ENCODE measurements around the gene SRGAP3. TPM values are rescaled to one million over a fixed set of nuclear protein-coding genes. Genes with fewer than 3 reads are reported as not detected.

The SRGAP3 gene
- total RNA-seq, 1 donor from 2014 or later, result 68.6 TPM

DNA sequence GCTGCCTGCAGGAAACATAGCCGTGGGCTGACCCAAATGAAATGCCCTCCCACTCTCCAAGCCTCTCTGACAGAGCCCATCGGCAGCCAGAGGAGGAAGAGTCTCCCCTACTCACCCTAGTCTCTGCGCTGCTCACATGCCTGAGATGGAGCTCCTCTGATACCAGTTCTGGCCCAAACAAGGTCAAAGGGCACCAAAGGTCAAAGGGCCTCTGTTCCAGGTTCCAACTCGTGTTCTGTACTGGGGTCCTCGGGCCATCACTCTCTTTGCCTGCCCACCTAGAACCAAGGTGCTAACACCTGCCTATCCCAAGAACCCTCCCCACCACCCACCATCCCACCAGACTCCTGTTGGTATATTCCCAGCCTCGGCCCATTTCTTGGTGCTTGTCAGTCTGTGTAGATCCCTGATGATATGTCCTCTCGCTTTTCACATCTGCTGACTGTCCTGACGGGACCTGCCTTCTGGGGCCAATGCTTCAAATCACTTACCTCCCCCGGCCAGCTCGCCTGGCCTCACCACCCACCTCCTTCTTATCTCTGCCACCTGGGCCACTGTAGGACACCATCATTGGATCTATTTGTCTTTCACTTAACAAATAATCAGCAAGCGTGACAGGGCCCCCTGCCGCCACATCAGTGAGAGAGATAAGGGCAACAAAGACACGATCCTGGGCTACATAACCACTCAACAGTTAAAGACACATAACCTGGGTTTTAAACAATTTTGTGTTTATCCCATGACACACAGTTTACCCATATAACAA lies 90.4 kb downstream of the SRGAP3 start:
- Mint-ChIP-seq H3K36me3 (peaks cover 2% of the 10 kb centered on the region), H3K27me3 (ENCODE audit: low read depth) (no peaks in the 10 kb centered on the region), H3K4me1 (peaks cover 22% of the 10 kb centered on the region), H3K4me3 (no peak overlapping the region), H3K9me3 (no peaks in the 10 kb centered on the region), H3K27ac (no peak overlapping the region)
- no peak for DNase-seq (ENCODE audit: low spot score in 2 of 2, unreplicated experiment in 2 of 2)
- no peak for TF ChIP-seq CTCF (IDR thresholded peaks at IDR 0.05; ENCODE audit: unreplicated experiment)

GRCh38 chr3:9157651-9158362 lies 91.6 kb downstream of the SRGAP3 start:
- H3K27ac Mint-ChIP-seq, result no peak overlapping the region

DNA sequence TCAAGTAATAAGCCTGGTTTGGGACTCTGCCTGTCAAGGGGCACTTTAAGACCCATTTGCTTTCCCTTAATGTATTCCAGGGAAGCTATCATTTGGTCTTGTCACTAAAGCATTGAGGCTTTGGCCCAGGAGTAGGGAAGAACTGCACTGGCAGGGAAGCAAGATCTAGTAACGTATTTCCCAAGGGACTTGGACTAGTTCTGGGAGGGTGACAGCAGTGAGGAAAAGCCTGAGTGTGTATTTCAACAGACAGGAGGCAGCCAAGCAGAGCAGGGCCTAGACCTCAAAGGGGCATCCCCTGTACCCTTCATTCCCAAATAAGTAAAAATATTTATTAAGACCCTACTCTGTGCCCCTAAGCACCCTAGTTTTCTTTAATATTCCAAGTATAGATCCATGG lies 92.8 kb downstream of the SRGAP3 start:
- peak overlapping the region; percentile 21 for H3K27ac Mint-ChIP-seq
- H3K9me3 Mint-ChIP-seq, result peaks cover 6% of the 10 kb centered on the region
- no peaks in the 10 kb centered on the region for H3K27me3 Mint-ChIP-seq (ENCODE audit: low read depth)
- TF ChIP-seq CTCF (IDR thresholded peaks at IDR 0.05; ENCODE audit: unreplicated experiment), result no peak
- H3K36me3 Mint-ChIP-seq, result peaks cover 8% of the 10 kb centered on the region
- H3K4me3 Mint-ChIP-seq, result no peak overlapping the region
- peaks cover 25% of the 10 kb centered on the region for H3K4me1 Mint-ChIP-seq
- no peak for DNase-seq (ENCODE audit: low spot score in 2 of 2, unreplicated experiment in 2 of 2)

More at GRCh38 chr3:9157651-9158362, 91.6 kb downstream of the SRGAP3 start:
- DNase-seq (ENCODE audit: low spot score in 2 of 2, unreplicated experiment in 2 of 2), result no peak
- H3K36me3 Mint-ChIP-seq, result peaks cover 2% of the 10 kb centered on the region
- H3K4me1 Mint-ChIP-seq, result peaks cover 25% of the 10 kb centered on the region
- TF ChIP-seq CTCF (IDR thresholded peaks at IDR 0.05; ENCODE audit: unreplicated experiment), result no peak
- H3K4me3 Mint-ChIP-seq, result no peak overlapping the region
- H3K27me3 Mint-ChIP-seq (ENCODE audit: low read depth), result no peaks in the 10 kb centered on the region
- no peaks in the 10 kb centered on the region for H3K9me3 Mint-ChIP-seq

DNA sequence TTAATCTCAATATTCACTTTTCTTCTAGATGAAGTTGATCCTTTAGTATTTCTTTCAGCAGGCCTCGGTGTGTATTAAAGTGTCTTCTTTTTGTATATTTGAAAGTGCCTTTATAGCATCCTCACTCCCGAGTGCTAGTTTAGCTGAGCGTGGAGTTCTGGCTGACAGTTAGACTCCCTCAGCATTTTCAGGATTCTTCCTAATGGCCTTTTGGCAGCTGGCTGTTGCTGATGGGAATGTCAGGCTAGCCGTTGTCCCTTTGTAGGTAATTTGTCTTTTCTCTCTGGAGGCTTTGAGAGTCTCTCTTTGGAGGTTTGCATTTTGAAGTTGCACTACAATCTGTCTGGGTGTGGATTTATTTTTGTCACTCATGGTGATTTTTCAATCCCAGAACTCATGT lies 94.4 kb downstream of the SRGAP3 start:
- Mint-ChIP-seq H3K4me1 (peaks cover 25% of the 10 kb centered on the region), H3K36me3 (peaks cover 22% of the 10 kb centered on the region), H3K27ac (no peak overlapping the region), H3K27me3 (ENCODE audit: low read depth) (no peaks in the 10 kb centered on the region), H3K9me3 (peaks cover 21% of the 10 kb centered on the region), H3K4me3 (no peak overlapping the region)
- no peak for TF ChIP-seq CTCF (IDR thresholded peaks at IDR 0.05; ENCODE audit: unreplicated experiment)
- DNase-seq (ENCODE audit: low spot score in 2 of 2, unreplicated experiment in 2 of 2), result no peak

GRCh38 chr3:9153904-9154619 lies 95.4 kb downstream of the SRGAP3 start:
- peaks cover 23% of the 10 kb centered on the region for H3K9me3 Mint-ChIP-seq
- no peak for DNase-seq (ENCODE audit: low spot score in 2 of 2, unreplicated experiment in 2 of 2)
- H3K4me3 Mint-ChIP-seq, result no peak overlapping the region
- no peak for TF ChIP-seq CTCF (IDR thresholded peaks at IDR 0.05; ENCODE audit: unreplicated experiment)
- H3K27ac Mint-ChIP-seq, result peak overlapping the region; percentile 83
- H3K36me3 Mint-ChIP-seq, result peaks cover 29% of the 10 kb centered on the region
- no peaks in the 10 kb centered on the region for H3K27me3 Mint-ChIP-seq (ENCODE audit: low read depth)
- H3K4me1 Mint-ChIP-seq, result peaks cover 31% of the 10 kb centered on the region
